Measurements from ENCODE around the gene ATXN1. TPM values are rescaled to one million over a fixed set of nuclear protein-coding genes. Genes with fewer than 3 reads are reported as not detected.

Gene ATXN1
- total RNA-seq, 1 experiment from 2014 or later: 27.0 TPM

DNA sequence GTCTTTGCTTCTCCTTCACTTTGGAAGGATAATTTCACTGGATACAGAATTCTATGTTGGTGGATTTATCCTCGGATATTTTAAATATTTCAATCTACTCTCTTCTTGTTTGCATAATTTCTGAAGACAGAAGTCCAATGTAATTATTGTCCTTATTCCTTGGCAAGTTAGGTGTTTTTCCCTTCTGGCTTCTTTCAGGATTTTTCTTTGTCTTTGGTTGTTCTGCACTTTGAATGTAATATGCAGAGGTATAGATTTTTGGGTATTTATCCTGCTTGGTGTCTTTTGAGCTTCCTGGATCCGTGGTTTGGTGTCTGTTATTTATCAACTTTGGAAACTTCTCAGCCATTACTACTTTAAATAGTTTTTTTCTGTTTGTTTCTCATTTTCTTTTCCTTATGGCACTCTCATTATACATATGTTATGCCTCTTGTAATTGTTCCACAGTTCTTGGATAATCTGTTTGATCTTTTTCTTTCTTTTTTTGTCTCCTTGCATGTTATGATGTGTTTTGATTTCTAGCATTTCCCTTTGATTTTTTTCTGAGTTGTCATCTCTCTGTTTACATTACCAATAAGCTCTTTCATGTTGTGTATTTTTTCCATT lies 48.6 kb upstream of the ATXN1 start:
- Histone ChIP-seq H3K4me1 (ENCODE audit: insufficient read depth, low read length) (peaks cover 9% of the 10 kb centered on the region), H3K4me2 (ENCODE audit: low read length) (no peak overlapping the region), H3K27ac (ENCODE audit: low read length) (no peak overlapping the region), H2AFZ (ENCODE audit: low read length) (no peak overlapping the region), H3K4me3 (ENCODE audit: low read length) (no peak overlapping the region), H3K9me2 (replicated peaks; ENCODE audit: low read length) (no peaks in the 10 kb centered on the region), H3K79me2 (ENCODE audit: low read length) (no peaks in the 10 kb centered on the region), H3K36me3 (ENCODE audit: low read depth, low read length) (no peaks in the 10 kb centered on the region), H4K20me1 (ENCODE audit: low read length) (no peaks in the 10 kb centered on the region), H3F3A (ENCODE audit: low read length, unreplicated experiment) (no peaks in the 10 kb centered on the region), H3K9me3 (ENCODE audit: low read length) (peaks cover 18% of the 10 kb centered on the region), H3K9ac (ENCODE audit: low read length) (no peak overlapping the region), H3K27me3 (ENCODE audit: low read length) (no peaks in the 10 kb centered on the region)
- POLR2A ChIA-PET (ENCODE audit: unreplicated experiment): no interaction called here
- CTCF ChIA-PET: no interaction called here
- ATAC-seq: no peak
- TF ChIP-seq, protein P1, sequence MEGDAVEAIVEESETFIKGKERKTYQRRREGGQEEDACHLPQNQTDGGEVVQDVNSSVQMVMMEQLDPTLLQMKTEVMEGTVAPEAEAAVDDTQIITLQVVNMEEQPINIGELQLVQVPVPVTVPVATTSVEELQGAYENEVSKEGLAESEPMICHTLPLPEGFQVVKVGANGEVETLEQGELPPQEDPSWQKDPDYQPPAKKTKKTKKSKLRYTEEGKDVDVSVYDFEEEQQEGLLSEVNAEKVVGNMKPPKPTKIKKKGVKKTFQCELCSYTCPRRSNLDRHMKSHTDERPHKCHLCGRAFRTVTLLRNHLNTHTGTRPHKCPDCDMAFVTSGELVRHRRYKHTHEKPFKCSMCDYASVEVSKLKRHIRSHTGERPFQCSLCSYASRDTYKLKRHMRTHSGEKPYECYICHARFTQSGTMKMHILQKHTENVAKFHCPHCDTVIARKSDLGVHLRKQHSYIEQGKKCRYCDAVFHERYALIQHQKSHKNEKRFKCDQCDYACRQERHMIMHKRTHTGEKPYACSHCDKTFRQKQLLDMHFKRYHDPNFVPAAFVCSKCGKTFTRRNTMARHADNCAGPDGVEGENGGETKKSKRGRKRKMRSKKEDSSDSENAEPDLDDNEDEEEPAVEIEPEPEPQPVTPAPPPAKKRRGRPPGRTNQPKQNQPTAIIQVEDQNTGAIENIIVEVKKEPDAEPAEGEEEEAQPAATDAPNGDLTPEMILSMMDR (conservative IDR thresholded peaks at IDR 0.05; ENCODE audit: low read depth, low read length): no peak
- TF ChIP-seq EZH2 (IDR thresholded peaks at IDR 0.05; ENCODE audit: low read length, unreplicated experiment): no peak
- no peak for TF ChIP-seq EZH2phosphoT487 (IDR thresholded peaks at IDR 0.05; ENCODE audit: borderline replicate concordance, low read length)
- DNase-seq: no peak
- intact Hi-C loops (cut with micrococcal nuclease): no loop called here
- no TSS peak for BruUV-seq (replicated peaks)

DNA sequence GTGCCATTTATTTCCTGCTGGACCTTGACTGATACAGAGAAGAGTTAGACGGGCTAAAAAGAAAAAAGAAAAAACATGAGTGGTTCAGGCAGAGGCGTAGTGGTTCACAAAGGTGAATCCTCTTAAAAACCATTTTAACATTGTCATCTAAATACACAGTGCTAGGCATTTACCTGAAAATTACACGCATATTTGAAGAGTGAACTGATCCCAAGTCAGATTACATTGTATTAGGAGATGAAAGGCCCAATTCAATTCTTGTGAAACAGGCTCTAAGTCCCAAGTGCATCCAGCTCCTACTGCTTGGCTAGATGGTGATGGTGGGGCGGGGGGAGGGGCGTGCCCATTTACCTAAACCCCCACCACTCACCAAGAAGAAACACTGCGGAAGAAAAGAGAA lies 46.7 kb upstream of the ATXN1 start:
- no peak overlapping the region for H3K4me3 ChIP-seq (ENCODE audit: low read length)
- TF ChIP-seq EZH2 (IDR thresholded peaks at IDR 0.05; ENCODE audit: low read length, unreplicated experiment): no peak
- TF ChIP-seq, protein P1 (conservative IDR thresholded peaks at IDR 0.05; ENCODE audit: low read depth, low read length): no peak
- no peak for TF ChIP-seq EZH2phosphoT487 (IDR thresholded peaks at IDR 0.05; ENCODE audit: borderline replicate concordance, low read length)
- no peak overlapping the region for H3K27ac ChIP-seq (ENCODE audit: low read length)
- ATAC-seq (no peak), DNase-seq (no peak)
- H3K36me3 ChIP-seq (ENCODE audit: low read depth, low read length): no peaks in the 10 kb centered on the region
- no peaks in the 10 kb centered on the region for H3K27me3 ChIP-seq (ENCODE audit: low read length)
- ChIA-PET CTCF (no interaction called here), POLR2A (ENCODE audit: unreplicated experiment) (no interaction called here)
- no peaks in the 10 kb centered on the region for H3F3A ChIP-seq (ENCODE audit: low read length, unreplicated experiment)
- intact Hi-C loops (cut with micrococcal nuclease): no loop called here
- no peak overlapping the region for H2AFZ ChIP-seq (ENCODE audit: low read length)
- H3K4me1 ChIP-seq (ENCODE audit: insufficient read depth, low read length): peaks cover 12% of the 10 kb centered on the region
- H3K79me2 ChIP-seq (ENCODE audit: low read length): no peaks in the 10 kb centered on the region
- no peaks in the 10 kb centered on the region for H4K20me1 ChIP-seq (ENCODE audit: low read length)
- no peaks in the 10 kb centered on the region for H3K9me2 ChIP-seq (replicated peaks; ENCODE audit: low read length)
- no peak overlapping the region for H3K9ac ChIP-seq (ENCODE audit: low read length)
- no TSS peak for BruUV-seq (replicated peaks)
- peaks cover 11% of the 10 kb centered on the region; the same call in 1 of the 2 replicates for H3K9me3 ChIP-seq (ENCODE audit: low read length)
- H3K4me2 ChIP-seq (ENCODE audit: low read length): no peak overlapping the region

DNA sequence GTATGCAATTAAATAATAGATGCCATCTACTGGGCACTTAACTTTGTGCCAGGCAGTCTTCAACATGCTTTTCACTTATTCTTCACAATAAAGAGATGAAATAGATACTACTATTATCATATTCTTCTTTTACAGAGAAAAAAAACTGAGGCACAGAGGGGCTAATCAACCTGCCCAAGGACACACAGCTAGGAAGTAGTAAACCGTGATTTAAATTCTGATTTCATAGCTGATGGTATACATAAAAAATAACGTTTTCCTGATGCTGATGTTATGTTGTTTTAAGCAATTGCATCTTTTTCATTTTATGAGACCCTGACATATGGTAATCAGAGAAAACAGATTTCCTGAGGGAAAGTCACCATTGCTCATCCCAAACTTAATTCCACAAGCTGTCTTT lies 45.1 kb upstream of the ATXN1 start:
- BruUV-seq (replicated peaks): no TSS peak
- CTCF ChIA-PET: interaction anchor here (0.7 kb wide), 1 partner anchor 45 kb away, joined by 3 read pairs; the partner anchor contains the start of gene ATXN1
- Histone ChIP-seq H2AFZ (ENCODE audit: low read length) (no peak overlapping the region), H3K4me1 (ENCODE audit: insufficient read depth, low read length) (peaks cover 17% of the 10 kb centered on the region), H3K36me3 (ENCODE audit: low read depth, low read length) (no peaks in the 10 kb centered on the region), H3K27ac (ENCODE audit: low read length) (no peak overlapping the region), H3K9ac (ENCODE audit: low read length) (no peak overlapping the region), H3K9me2 (replicated peaks; ENCODE audit: low read length) (no peaks in the 10 kb centered on the region), H3F3A (ENCODE audit: low read length, unreplicated experiment) (no peaks in the 10 kb centered on the region), H3K4me2 (ENCODE audit: low read length) (no peak overlapping the region), H4K20me1 (ENCODE audit: low read length) (no peaks in the 10 kb centered on the region), H3K27me3 (ENCODE audit: low read length) (no peaks in the 10 kb centered on the region), H3K9me3 (ENCODE audit: low read length) (peaks cover 6% of the 10 kb centered on the region; the same call in 1 of the 2 replicates), H3K79me2 (ENCODE audit: low read length) (no peaks in the 10 kb centered on the region), H3K4me3 (ENCODE audit: low read length) (no peak overlapping the region)
- intact Hi-C loops (cut with micrococcal nuclease): no loop called here
- no peak for TF ChIP-seq EZH2phosphoT487 (IDR thresholded peaks at IDR 0.05; ENCODE audit: borderline replicate concordance, low read length)
- TF ChIP-seq EZH2 (IDR thresholded peaks at IDR 0.05; ENCODE audit: low read length, unreplicated experiment): no peak
- TF ChIP-seq, protein P1 (conservative IDR thresholded peaks at IDR 0.05; ENCODE audit: low read depth, low read length): no peak
- ATAC-seq (no peak), DNase-seq (no peak)
- POLR2A ChIA-PET (ENCODE audit: unreplicated experiment): no interaction called here

Data from PC-3 (cell line).